HepG2 (cell line): ENCODE data around the gene INTU. TPM values are rescaled to one million over a fixed set of nuclear protein-coding genes. Genes with fewer than 3 reads are reported as not detected.

Source experiments
- ATAC-seq: fragments of 200-7000 bp; cut with Tn5 transposase; 3 replicates; pipeline ENCODE4 v1.9.1; 2020; ENCODE audit warnings: mild to moderate bottlenecking, moderate library complexity
- BruUV-seq: library from RNA; stranded (reverse); fragments of 400-500 nt; replicated peaks from 2 replicates; lab custom pipeline; 2021; lab: Mats Ljungman, UMichigan
- CTCF ChIA-PET: fragments of 300-600 bp; formaldehyde crosslinking; extraction: SDS; loops from one replicate; lab custom pipeline; 2021; ENCODE audit warnings: low total read pairs, inconsistent platforms, low intra/inter-chr PET ratio; lab: Yijun Ruan, JAX
- POLR2A ChIA-PET: fragments of 350-600 bp; sonication (Branson Sonifier 250); formaldehyde crosslinking; loops from one replicate; lab custom pipeline; 2020; ENCODE audit warnings: antibody characterized with exemption, inconsistent platforms; lab: Yijun Ruan, JAX
- DNase-seq: peaks from one replicate; pipeline ENCODE4 v3.0.0-alpha.2; 2015; ENCODE audit warnings: low spot score
- FAIRE-seq: peaks from 3 replicates; lab custom pipeline; 2011; peaks lifted over from hg19 to GRCh38; lab: Jason Lieb, UNC
- H2AFZ ChIP-seq: one replicate; pipeline ENCODE4 v1.6.1; 2011; ENCODE audit warnings: low read length, inconsistent platforms
- H3K27ac ChIP-seq: fragments of 300-600 bp; 3 replicates; pipeline ENCODE4 v1.8.0; 2011; ENCODE audit warnings: mixed run types, mild to moderate bottlenecking, mixed read lengths, low read length, inconsistent platforms; ENCODE audit not compliant: insufficient read depth; ENCODE audit errors: extremely low read length
- H3K27me3 ChIP-seq, 2 experiments: fragments of 200-600 bp in 1 of 2; 2 replicates in 1 of 2; 3 replicates in 1 of 2; pipeline versions ENCODE4 v1.6.0 to v1.8.0; 2011; ENCODE audit warnings: low read length in 2 of 2, mild to moderate bottlenecking in 2 of 2, moderate library complexity in 2 of 2, inconsistent platforms in 1 of 2; ENCODE audit not compliant: insufficient read depth in 2 of 2, control insufficient read depth in 1 of 2
- H3K36me3 ChIP-seq, 2 experiments: fragments of 200-600 bp in 1 of 2; replicated peaks in 1 of 2; 2 replicates in 1 of 2; 3 replicates in 1 of 2; pipeline versions ENCODE4 v1.5.1 to v1.8.0; 2011; ENCODE audit warnings: low read length in 2 of 2, inconsistent platforms in 1 of 2; ENCODE audit not compliant: insufficient read depth in 2 of 2, control insufficient read depth in 1 of 2
- H3K4me1 ChIP-seq: 2 replicates; pipeline ENCODE4 v1.5.1; 2012; ENCODE audit warnings: low read length, inconsistent platforms; ENCODE audit not compliant: insufficient read depth
- H3K4me2 ChIP-seq: 2 replicates; pipeline ENCODE4 v1.6.0; 2011; ENCODE audit warnings: low read depth, low read length, inconsistent platforms
- H3K4me3 ChIP-seq, 3 experiments: fragments of 200-600 bp in 1 of 3; sonication (generic), shearing (Covaris generic) in 1 of 3; replicated peaks in 1 of 3; 2 replicates each; pipeline ENCODE4 v1.5.1; 2011 to 2016; ENCODE audit warnings: low read length in 3 of 3, inconsistent platforms in 2 of 3, low read depth in 2 of 3, mild to moderate bottlenecking in 2 of 3, control low read depth in 1 of 3, mixed read lengths in 1 of 3; ENCODE audit not compliant: insufficient read depth in 1 of 3
- H3K79me2 ChIP-seq: one replicate; pipeline ENCODE4 v1.6.1; 2011; ENCODE audit warnings: low read length, inconsistent platforms; ENCODE audit not compliant: insufficient read depth
- H3K9ac ChIP-seq: 2 replicates; pipeline ENCODE4 v1.6.0; 2011; ENCODE audit warnings: mild to moderate bottlenecking, low read depth, low read length, inconsistent platforms; ENCODE audit not compliant: insufficient read depth
- H3K9me3 ChIP-seq: 2 replicates; pipeline ENCODE4 v1.5.1; 2012; ENCODE audit warnings: mild to moderate bottlenecking, low read length
- H4K20me1 ChIP-seq: 2 replicates; pipeline ENCODE4 v1.6.0; 2011; ENCODE audit warnings: inconsistent platforms, mild to moderate bottlenecking, low read length, moderate library complexity; ENCODE audit not compliant: insufficient read depth
- BORCS8-MEF2B ChIP-seq: sonication (generic); formaldehyde crosslinking; IDR thresholded peaks from 2 replicates; pipeline ENCODE4 v1.8.0; 2022; ENCODE audit warnings: mild to moderate bottlenecking, missing genetic modification reagents
- FOXO1 ChIP-seq: sonication (generic); formaldehyde crosslinking; IDR thresholded peaks from 2 replicates; pipeline ENCODE4 v1.4.0; 2020; ENCODE audit warnings: missing genetic modification reagents
- GATA4 ChIP-seq: sonication (generic); IDR thresholded peaks from 2 replicates; pipeline ENCODE4 v1.6.1; 2016; ENCODE audit warnings: antibody characterized with exemption, low read depth, borderline replicate concordance
- SRSF1 ChIP-seq: fragments of 200-400 bp; formaldehyde crosslinking; optimal IDR thresholded peaks from 2 replicates; pipeline ENCODE3; 2017; ENCODE audit warnings: mild to moderate bottlenecking, low read depth, low read length, moderate library complexity
- ZNF121 ChIP-seq: sonication (generic); formaldehyde crosslinking; IDR thresholded peaks from 2 replicates; pipeline ENCODE4 v1.5.0; 2020; ENCODE audit warnings: mild to moderate bottlenecking, missing genetic modification reagents
- ZNF768 ChIP-seq: sonication (generic); formaldehyde crosslinking; IDR thresholded peaks from 2 replicates; pipeline ENCODE4 v1.4.0; 2020; ENCODE audit warnings: missing genetic modification reagents
- WGBS: methylation state at CpG from one replicate; pipeline ENCODE4 v1.1.6; 2017; ENCODE audit warnings: low lambda C conversion rate; 5-methylcytosine and 5-hydroxymethylcytosine counted together
- in situ Hi-C: cut with HindIII; loops from 2 replicates; pipeline ENCODE4 v1.10.0; 2017; ENCODE audit warnings: low pct_unique_long_range_greater_than_20kb; ENCODE audit not compliant: extremely low pct_ligation_motif_present
- intact Hi-C: fragments of 100-400 bp; cut with micrococcal nuclease; formaldehyde crosslinking; loops from one replicate; pipeline ENCODE4 v1.10.0; 2022; ENCODE audit not compliant: unreplicated experiment
- polyA plus RNA-seq, 8 experiments: library from polyadenylated mRNA; depleted of rRNA in 3 of 8; stranded (reverse) in 7 of 8; unstranded in 1 of 8; fragments of >200 nt; fragmentation: Illumina TruSeq in 4 of 8; extraction: Trizol in 4 of 8; gene quantifications; 2 replicates each; pipeline versions ENCODE4 v1.2.1 to v1.2.3, GENCODE V29; 2011 to 2016; ENCODE audit warnings: low read depth in 4 of 8, missing spikeins in 1 of 8, mixed read lengths in 1 of 8; ENCODE audit not compliant: insufficient read depth in 1 of 8
- total RNA-seq, 5 experiments: library from RNA; depleted of rRNA; stranded (reverse); fragments of >200 nt; fragmentation: Illumina TruSeq; extraction: Trizol; gene quantifications; 2 replicates each; pipeline ENCODE4 v1.2.3, GENCODE V29; 2016; ENCODE audit warnings: low read depth in 1 of 5
- TF ChIP-seq, protein P1 (sequence below): sonication (generic); formaldehyde crosslinking; IDR thresholded peaks from 2 replicates; pipeline ENCODE4 v1.4.0; 2020; ENCODE audit warnings: missing genetic modification reagents
- TF ChIP-seq, protein P2 (sequence below): sonication (generic); formaldehyde crosslinking; IDR thresholded peaks from 2 replicates; pipeline ENCODE4 v1.5.1; 2020; ENCODE audit warnings: mild to moderate bottlenecking, missing genetic modification reagents, moderate library complexity
- TF ChIP-seq, protein P3 (sequence below): sonication (generic); formaldehyde crosslinking; conservative IDR thresholded peaks from 2 replicates; pipeline ENCODE4 v1.4.0; 2020; ENCODE audit warnings: missing genetic modification reagents

Gene INTU
- total and polyA plus RNA-seq, 2 of the 13 experiments (the other 11 are each of a cell fraction or from before 2014, with no cell fraction given) = 5.3 to 6.2 TPM

GRCh38 chr4:127734976-127735375, 102.2 kb downstream of the INTU start:
- Histone ChIP-seq H3K4me3 (no peak overlapping the region), H3K36me3 (no peaks in the 10 kb centered on the region), H3K9me3 (no peaks in the 10 kb centered on the region), H3K9ac (no peak overlapping the region), H2AFZ (no peak overlapping the region), H3K4me2 (no peak overlapping the region), H3K4me1 (no peaks in the 10 kb centered on the region), H4K20me1 (no peaks in the 10 kb centered on the region), H3K27me3 (no peaks in the 10 kb centered on the region; a peak in 1 of 5 replicates), H3K27ac (no peak overlapping the region), H3K79me2 (no peaks in the 10 kb centered on the region)
- ChIA-PET CTCF (interaction anchor here (1.5 kb wide), 1 partner anchor 130 kb away, joined by 3 read pairs; no protein-coding TSS in a partner anchor), POLR2A (no interaction called here)
- WGBS = 36% methylated on average over 2 of the region's 2 CpGs
- DNase-seq (no peak), ATAC-seq (no peak), FAIRE-seq (no peak)
- TF ChIP-seq FOXO1 (CRISPR knock-in tag) = no peak
- TF ChIP-seq, protein P1, sequence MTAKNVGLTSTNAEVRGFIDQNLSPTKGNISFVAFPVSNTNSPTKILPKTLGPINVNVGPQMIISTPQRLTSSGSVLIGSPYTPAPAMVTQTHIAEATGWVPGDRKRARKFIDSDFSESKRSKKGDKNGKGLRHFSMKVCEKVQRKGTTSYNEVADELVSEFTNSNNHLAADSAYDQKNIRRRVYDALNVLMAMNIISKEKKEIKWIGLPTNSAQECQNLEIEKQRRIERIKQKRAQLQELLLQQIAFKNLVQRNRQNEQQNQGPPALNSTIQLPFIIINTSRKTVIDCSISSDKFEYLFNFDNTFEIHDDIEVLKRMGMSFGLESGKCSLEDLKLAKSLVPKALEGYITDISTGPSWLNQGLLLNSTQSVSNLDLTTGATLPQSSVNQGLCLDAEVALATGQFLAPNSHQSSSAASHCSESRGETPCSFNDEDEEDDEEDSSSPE (CRISPR knock-in tag) = no peak
- TF ChIP-seq GATA4 = no peak
- no peak for TF ChIP-seq BORCS8-MEF2B (CRISPR knock-in tag)
- intact Hi-C loops (loop anchor here (5.0 kb wide), 1 partner anchor 113 kb away; no protein-coding TSS in a partner anchor), in situ Hi-C loops (loop anchor here (5.0 kb wide), 1 partner anchor 133 kb away; no protein-coding TSS in a partner anchor)
- no TSS peak for BruUV-seq

- ATAC-seq = no peak
- POLR2A ChIA-PET = no interaction called here
- Histone ChIP-seq H3K9me3 (no peaks in the 10 kb centered on the region), H2AFZ (no peak overlapping the region), H3K9ac (no peak overlapping the region), H3K79me2 (no peaks in the 10 kb centered on the region), H4K20me1 (no peaks in the 10 kb centered on the region), H3K27me3 (no peaks in the 10 kb centered on the region; a peak in 2 of 5 replicates), H3K36me3 (no peaks in the 10 kb centered on the region), H3K4me2 (no peak overlapping the region), H3K27ac (no peak overlapping the region), H3K4me3 (no peak overlapping the region), H3K4me1 (no peaks in the 10 kb centered on the region)
- WGBS = 18% methylated on average over 4 of the region's 4 CpGs
- in situ Hi-C loops (no loop called here), intact Hi-C loops (no loop called here)
- no TSS peak for BruUV-seq
- DNase-seq = no peak
- CTCF ChIA-PET = no interaction called here
- FAIRE-seq = no peak
- no peak for TF ChIP-seq SRSF1
- TF ChIP-seq ZNF121 = no peak
- TF ChIP-seq ZNF768 = no peak
- TF ChIP-seq, protein P2, sequence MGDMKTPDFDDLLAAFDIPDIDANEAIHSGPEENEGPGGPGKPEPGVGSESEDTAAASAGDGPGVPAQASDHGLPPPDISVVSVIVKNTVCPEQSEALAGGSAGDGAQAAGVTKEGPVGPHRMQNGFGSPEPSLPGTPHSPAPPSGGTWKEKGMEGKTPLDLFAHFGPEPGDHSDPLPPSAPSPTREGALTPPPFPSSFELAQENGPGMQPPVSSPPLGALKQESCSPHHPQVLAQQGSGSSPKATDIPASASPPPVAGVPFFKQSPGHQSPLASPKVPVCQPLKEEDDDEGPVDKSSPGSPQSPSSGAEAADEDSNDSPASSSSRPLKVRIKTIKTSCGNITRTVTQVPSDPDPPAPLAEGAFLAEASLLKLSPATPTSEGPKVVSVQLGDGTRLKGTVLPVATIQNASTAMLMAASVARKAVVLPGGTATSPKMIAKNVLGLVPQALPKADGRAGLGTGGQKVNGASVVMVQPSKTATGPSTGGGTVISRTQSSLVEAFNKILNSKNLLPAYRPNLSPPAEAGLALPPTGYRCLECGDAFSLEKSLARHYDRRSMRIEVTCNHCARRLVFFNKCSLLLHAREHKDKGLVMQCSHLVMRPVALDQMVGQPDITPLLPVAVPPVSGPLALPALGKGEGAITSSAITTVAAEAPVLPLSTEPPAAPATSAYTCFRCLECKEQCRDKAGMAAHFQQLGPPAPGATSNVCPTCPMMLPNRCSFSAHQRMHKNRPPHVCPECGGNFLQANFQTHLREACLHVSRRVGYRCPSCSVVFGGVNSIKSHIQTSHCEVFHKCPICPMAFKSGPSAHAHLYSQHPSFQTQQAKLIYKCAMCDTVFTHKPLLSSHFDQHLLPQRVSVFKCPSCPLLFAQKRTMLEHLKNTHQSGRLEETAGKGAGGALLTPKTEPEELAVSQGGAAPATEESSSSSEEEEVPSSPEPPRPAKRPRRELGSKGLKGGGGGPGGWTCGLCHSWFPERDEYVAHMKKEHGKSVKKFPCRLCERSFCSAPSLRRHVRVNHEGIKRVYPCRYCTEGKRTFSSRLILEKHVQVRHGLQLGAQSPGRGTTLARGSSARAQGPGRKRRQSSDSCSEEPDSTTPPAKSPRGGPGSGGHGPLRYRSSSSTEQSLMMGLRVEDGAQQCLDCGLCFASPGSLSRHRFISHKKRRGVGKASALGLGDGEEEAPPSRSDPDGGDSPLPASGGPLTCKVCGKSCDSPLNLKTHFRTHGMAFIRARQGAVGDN (CRISPR knock-in tag) = no peak
- TF ChIP-seq, protein P3, sequence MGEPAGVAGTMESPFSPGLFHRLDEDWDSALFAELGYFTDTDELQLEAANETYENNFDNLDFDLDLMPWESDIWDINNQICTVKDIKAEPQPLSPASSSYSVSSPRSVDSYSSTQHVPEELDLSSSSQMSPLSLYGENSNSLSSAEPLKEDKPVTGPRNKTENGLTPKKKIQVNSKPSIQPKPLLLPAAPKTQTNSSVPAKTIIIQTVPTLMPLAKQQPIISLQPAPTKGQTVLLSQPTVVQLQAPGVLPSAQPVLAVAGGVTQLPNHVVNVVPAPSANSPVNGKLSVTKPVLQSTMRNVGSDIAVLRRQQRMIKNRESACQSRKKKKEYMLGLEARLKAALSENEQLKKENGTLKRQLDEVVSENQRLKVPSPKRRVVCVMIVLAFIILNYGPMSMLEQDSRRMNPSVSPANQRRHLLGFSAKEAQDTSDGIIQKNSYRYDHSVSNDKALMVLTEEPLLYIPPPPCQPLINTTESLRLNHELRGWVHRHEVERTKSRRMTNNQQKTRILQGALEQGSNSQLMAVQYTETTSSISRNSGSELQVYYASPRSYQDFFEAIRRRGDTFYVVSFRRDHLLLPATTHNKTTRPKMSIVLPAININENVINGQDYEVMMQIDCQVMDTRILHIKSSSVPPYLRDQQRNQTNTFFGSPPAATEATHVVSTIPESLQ (CRISPR knock-in tag) = no peak
These were observed 104.5 kb downstream of the INTU start for GRCh38 chr4:127737295-127737694.
